Measurements from ENCODE around the gene UBE2H. TPM values are rescaled to one million over a fixed set of nuclear protein-coding genes. Genes with fewer than 3 reads are reported as not detected.
"Not testable (repeated sequence)": the region's sequence is repeated elsewhere in the genome, so short reads cannot be mapped to it uniquely, and the experiment has no call there.

UBE2H gene
- polyA plus RNA-seq, 5 donors: 64.4 to 89.4 (median 85.2) TPM

DNA sequence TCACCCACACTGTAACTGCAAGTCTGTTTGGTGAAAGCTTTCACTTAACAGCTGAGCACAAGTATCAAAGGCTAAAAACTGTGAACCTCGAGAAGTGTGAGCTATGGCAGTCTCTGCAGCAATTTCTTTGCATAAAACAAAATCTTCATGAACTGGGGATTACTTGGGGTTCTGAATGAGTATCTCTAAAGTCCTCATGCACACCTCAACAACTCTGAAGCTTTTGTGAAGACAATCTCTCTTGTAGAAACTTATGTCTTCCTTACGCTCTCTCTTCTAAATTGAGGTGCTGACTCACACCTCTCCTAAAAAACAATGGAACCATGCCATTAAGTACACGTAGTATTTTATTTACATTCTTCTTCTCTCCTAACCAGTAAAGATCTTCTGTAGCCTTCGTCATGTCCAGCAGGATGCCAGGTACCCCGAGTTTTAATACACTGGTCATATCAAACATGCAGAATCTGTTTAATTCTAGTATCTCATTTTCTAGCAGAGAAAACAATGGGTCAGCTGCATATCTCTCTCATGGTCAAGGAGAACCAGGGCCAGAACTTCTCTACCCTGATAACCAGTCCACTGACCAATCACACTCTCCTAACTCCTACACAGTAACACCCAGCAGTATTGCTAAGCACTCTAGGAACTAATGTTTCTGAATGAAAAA, 76.9 kb downstream of the UBE2H start:
- no peak for DNase-seq

DNA sequence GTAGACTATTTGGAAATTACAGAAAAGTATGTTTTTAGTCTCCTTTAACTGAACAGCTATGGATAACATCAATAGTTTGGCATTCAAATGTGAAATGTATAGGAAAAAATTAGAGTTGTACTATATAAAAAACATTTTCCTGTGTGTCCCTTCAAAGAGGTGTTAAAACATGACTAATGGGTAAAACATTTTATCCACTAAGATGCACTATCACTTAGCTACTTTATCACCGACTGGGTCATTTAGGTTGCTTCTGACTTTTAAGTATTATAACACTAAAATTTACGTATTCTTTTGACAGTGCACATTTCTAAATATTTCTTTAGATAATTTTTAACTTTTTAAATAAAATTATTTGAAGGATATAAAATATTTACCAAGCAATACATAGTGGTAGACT, 77.6 kb downstream of the UBE2H start:
- DNase-seq: no peak

- no peak for DNase-seq
Observed at GRCh38 chr7:129874722-129875121, 78.0 kb downstream of the UBE2H start.

DNA sequence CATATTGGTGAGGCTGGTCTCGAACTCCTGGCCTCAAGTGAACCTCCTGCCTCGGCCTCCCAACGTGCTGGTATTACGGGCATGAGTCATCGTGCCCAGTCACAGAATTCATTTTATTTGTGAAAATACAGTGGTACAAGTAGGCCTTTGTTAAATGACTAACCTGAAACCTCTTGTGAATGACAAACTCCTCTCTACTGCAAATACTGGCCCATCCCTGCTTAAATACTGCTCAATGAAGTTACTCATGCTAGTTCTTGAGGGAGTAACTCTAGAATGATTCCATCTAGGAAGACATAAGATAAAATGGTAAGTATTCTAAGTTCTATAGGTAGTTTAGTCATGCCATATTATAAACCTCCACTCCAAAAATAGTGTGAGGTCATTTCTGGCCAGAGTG, 80.7 kb downstream of the UBE2H start:
- DNase-seq: no peak

GRCh38 chr7:129870668-129871067, 82.1 kb downstream of the UBE2H start:
- DNase-seq: no peak

DNA sequence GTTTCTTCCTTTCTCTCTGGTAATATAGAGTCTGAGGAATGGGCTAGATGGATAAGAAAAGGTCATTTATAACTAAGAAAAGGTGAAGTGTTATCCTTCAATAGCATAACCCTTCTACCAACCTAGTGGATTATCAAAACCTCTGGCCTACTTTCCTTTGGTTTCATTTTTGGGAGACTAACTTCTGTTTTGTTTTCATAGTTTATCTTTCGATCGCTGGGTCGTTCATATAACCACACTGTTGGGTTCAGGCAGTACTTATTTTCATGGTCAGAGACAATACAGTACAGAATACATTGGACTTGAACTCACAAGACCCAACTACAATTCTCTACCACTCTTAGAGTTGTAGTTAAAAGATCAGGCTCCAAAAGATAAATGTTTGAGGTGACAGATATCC, 86.5 kb downstream of the UBE2H start:
- no peak for DNase-seq

- no peak for DNase-seq
Observed at GRCh38 chr7:129865925-129866201, 86.9 kb downstream of the UBE2H start.

- no peak for DNase-seq
Observed at GRCh38 chr7:129865093-129865924, 87.5 kb downstream of the UBE2H start.

DNA sequence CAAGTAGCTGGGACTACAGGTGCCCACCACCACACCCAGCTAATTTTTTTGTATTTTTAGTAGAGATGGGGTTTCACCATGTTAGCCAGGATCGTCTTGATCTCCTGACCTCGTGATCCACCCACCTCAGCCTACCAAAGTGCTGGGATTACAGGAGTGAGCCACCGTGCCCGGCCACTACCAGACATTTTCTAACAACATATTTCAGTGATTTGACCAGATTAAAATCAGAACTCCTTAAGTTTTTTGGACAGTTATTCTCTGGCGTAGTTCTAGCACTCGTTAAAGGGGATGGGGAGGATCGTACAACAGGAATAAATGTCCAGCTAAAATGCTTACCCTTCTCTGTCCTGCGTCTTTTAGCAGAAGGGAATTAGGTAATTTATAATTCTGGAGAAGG, 88.1 kb downstream of the UBE2H start:
- DNase-seq: not testable (repeated sequence)

- no peak for DNase-seq
Observed at GRCh38 chr7:129864042-129864441, 88.7 kb downstream of the UBE2H start.

DNA sequence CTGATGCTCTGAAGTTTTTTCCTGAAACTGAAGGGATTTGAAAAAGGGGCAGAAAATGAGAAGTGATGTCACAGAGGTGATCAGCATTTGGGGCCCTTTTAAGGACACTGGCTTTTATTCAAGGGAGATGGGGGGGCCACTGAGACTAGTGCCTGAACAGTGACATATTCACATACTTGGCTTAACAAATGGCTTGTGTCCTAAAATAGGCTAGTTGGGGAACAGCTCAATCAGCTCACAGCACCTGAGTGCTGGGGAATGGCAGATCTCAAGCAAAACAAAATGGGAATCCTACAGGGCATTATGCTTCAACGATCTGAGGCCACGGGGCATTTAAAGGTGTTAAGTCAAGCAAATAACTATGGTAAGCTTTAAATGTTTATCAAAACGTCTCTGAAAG, 90.1 kb downstream of the UBE2H start:
- DNase-seq: no peak

DNA sequence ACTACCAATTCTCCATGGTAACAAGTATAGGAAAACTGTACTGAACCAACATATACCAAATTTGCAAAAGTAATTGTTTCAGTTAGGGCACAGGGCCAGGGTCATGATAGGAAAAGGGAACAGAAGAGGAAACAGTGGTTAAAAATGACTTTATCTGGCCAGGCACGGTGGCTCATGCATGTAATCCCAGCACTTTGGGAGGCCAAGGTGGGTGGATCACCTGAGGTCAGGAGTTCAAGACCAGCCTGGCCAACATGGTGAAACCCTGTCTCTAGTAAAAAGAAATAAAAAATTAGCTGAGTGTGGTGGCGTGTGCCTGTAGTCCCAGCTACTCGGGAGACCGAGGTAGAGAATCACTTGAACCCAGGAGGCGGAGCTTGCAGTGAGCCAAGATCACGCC, 92.0 kb downstream of the UBE2H start:
- not testable (repeated sequence) for DNase-seq

GRCh38 chr7:129859183-129859582, 93.6 kb downstream of the UBE2H start:
- no peak for DNase-seq

GRCh38 chr7:129858490-129858889, 94.3 kb downstream of the UBE2H start:
- DNase-seq: no peak

DNA sequence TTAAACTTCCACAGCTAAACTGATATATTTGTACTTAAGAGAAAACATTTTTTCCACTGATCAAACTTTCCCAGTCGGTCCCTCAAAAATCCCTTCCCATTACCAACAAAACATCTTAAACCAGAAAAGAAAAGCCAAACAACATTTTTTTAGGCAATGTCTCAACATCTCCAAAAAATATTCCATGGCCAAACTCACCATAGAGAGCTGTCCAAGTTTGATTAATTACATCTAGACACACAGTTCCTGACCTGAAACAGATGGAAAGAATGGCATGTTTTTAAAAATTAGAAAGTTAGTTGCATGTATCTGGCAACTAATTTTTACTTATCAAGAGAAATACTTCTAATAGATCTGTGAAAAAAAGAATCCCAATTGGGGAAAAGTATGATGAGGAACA, 95.4 kb downstream of the UBE2H start:
- no peak for DNase-seq

- DNase-seq: no peak
Observed at GRCh38 chr7:129855935-129856717, 96.6 kb downstream of the UBE2H start.

DNA sequence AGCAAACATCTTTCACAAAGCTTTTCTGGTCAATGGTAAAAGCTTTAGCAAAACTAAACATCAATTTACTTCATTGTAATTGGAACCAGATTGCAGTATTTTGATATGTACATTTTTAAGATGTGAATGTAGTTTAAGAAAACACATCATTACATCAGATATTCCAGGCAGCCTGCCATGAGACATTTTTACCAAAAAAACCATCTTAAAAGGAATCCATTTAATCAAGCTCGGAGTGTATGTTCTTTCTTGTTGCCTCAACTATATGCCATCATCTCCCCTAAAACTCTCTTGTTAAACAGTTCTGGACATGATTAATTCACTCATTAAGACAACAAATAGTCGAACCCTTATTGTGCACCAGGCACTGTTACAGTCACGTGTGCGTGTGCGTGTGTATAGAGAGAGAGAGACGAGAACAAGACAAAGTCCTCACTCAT, 97.5 kb downstream of the UBE2H start:
- DNase-seq: peak; percentile 48 to 50

DNA sequence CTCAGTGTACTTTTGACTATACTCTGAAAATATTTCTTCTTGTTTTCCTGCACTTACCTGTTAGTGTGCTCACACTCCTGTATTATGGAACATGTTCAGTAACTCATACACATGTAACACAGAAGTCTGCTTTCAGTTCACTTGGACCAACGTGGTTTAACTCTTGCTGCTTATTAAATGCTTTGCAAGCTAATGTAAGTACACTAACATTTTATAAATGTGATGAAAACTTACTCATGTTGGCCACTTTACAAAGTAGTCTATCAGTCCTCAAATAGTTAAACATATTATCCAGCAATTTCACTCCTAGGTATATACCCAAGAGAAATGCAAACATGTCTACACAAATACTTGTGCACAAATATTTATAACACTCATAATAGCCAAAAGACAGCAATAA, 98.4 kb downstream of the UBE2H start:
- no peak for DNase-seq

- no peak for DNase-seq
Observed at GRCh38 chr7:129853661-129854268, 99.0 kb downstream of the UBE2H start.

DNA sequence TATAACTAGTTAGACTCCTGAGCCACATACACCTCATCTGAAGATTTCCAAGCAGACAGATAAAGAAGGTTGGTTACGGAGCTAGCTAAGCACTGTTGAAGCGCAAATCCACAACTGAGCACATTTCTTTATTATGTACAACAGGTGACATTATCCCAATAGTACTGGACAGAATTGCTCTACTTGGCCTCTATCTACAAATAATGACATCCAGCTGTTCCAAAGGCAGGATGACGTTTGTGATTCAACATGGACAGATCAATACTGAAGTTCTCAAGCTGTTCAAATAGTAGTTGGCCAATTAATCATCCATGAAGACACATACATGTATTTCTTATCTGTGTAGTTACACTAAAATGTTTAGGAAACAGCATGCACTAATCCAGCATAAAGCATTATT, 101.0 kb downstream of the UBE2H start:
- no peak for DNase-seq

DNA sequence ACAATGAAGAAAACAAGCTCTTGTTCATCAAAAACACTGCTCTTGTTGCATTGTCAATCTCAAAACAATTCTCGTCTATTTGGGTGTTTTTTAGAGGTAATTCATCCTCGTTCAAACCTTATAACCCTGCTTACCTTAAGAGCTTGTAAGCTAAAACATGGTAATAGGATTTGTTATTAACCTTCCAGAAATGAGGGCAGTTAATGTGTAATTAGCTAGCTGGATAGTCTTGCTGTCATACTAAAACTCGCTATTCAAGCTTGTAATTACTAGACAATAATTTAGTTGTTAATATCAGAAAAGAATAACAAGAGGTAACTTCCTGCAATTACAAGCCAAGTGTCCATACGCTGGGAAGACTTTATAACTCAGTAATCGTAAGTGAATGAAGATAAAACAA, 101.6 kb downstream of the UBE2H start:
- no peak for DNase-seq

DNA sequence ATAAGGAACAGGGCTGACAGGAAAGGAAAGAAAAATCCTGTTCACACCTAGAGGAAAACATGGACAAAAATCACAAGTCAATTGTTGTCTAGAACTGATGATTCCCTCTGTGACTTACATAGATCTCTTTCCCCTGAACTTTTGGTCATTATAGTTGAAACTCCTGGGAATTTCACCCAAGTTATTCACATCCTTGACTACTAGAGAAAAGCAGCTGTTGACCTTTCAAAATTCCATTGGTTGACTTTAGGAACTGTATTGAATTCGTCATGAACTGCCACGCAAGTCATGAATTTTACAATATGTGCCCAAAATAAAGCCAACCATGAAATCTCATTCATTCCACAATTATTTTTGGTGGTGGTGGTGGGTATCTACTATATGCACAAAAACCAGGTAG, 104.3 kb downstream of the UBE2H start:
- DNase-seq: no peak

DNA sequence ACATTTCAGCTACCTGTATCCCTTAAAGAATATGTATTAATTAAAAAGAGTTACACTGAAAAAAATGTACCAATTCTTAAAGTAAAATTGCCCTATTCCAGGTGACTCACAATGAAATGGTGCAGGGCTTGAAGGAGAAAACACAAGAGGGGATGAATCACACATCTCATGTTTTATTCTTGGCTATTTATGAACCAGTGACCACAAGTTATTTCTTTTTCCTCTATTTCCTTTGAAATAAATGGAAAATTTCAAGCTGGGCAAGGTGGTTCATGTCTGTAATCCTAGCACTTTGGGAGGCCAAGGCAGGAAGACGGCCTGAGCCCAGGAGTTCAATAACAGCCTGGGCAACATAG, 106.8 kb downstream of the UBE2H start:
- no peak for DNase-seq

Data from right lung (tissue), 5 donors.